Osteocyte (in vitro differentiated cells): ENCODE results near the gene DLG2. TPM values are rescaled to one million over a fixed set of nuclear protein-coding genes. Genes with fewer than 3 reads are reported as not detected.

ENCODE experiments used
- DNase-seq: peaks from one replicate; pipeline ENCODE4 v3.0.0; 2021; ENCODE audit warnings: mixed read lengths; ENCODE audit not compliant: unreplicated experiment; ENCODE audit errors: extremely low spot score
- H3K27ac Mint-ChIP-seq: one replicate; pipeline ENCODE4 v1.8.0; 2021; ENCODE audit warnings: mild to moderate bottlenecking, mixed read lengths; ENCODE audit not compliant: unreplicated experiment
- H3K27me3 Mint-ChIP-seq: one replicate; pipeline ENCODE4 v1.8.0; 2021; ENCODE audit warnings: mixed read lengths; ENCODE audit not compliant: unreplicated experiment
- H3K36me3 Mint-ChIP-seq: one replicate; pipeline ENCODE4 v1.8.0; 2021; ENCODE audit warnings: mixed read lengths; ENCODE audit not compliant: unreplicated experiment
- H3K4me1 Mint-ChIP-seq: one replicate; pipeline ENCODE4 v1.8.0; 2021; ENCODE audit warnings: mixed read lengths; ENCODE audit not compliant: unreplicated experiment
- H3K4me3 Mint-ChIP-seq: one replicate; pipeline ENCODE4 v1.8.0; 2021; ENCODE audit warnings: mild to moderate bottlenecking, moderate library complexity, mixed read lengths; ENCODE audit not compliant: unreplicated experiment
- H3K9me3 Mint-ChIP-seq: one replicate; pipeline ENCODE4 v1.8.0; 2021; ENCODE audit warnings: mixed read lengths; ENCODE audit not compliant: unreplicated experiment
- CTCF ChIP-seq: fragments of 200-600 bp; sonication (generic); IDR thresholded peaks from 2 replicates; pipeline ENCODE4 v1.5.0; 2021; ENCODE audit warnings: antibody characterized with exemption, mild to moderate bottlenecking, moderate library complexity
- total RNA-seq: library from RNA; stranded (reverse); gene quantifications from 2 replicates; pipeline ENCODE4 v1.2.1, GENCODE V29; 2021

The DLG2 gene
- total RNA-seq, 1 donor from 2014 or later, result 2.1 TPM

- no peak overlapping the region for H3K4me3 Mint-ChIP-seq
- TF ChIP-seq CTCF, result no peak
- no peaks in the 10 kb centered on the region for H3K27me3 Mint-ChIP-seq
- no peaks in the 10 kb centered on the region for H3K9me3 Mint-ChIP-seq
- no peaks in the 10 kb centered on the region for H3K4me1 Mint-ChIP-seq
- no peaks in the 10 kb centered on the region for H3K36me3 Mint-ChIP-seq
- H3K27ac Mint-ChIP-seq, result no peak overlapping the region
- DNase-seq, result no peak
These were observed 587.0 kb downstream of the DLG2 start for GRCh38 chr11:85040166-85040565.

DNA sequence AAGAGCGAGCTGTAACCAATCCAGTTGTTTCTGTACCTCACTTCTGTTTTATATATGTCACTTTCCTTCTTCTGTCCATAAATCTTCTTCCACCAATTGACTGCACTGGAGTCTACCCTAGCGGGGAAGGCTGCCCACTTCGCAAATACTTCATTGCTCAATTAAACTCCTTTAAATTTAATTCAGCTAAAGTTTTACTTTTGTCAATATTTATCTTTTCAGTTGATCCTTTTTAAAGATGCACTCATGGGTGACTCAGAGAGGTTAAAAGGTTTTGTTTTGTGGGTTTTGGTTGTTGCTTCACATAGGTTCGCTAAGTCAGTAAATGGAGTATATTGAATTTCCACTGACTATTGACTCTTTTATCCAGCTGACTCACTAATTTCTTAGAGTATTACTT is 597.2 kb downstream of the DLG2 start:
- H3K4me3 Mint-ChIP-seq, result no peak overlapping the region

DNA sequence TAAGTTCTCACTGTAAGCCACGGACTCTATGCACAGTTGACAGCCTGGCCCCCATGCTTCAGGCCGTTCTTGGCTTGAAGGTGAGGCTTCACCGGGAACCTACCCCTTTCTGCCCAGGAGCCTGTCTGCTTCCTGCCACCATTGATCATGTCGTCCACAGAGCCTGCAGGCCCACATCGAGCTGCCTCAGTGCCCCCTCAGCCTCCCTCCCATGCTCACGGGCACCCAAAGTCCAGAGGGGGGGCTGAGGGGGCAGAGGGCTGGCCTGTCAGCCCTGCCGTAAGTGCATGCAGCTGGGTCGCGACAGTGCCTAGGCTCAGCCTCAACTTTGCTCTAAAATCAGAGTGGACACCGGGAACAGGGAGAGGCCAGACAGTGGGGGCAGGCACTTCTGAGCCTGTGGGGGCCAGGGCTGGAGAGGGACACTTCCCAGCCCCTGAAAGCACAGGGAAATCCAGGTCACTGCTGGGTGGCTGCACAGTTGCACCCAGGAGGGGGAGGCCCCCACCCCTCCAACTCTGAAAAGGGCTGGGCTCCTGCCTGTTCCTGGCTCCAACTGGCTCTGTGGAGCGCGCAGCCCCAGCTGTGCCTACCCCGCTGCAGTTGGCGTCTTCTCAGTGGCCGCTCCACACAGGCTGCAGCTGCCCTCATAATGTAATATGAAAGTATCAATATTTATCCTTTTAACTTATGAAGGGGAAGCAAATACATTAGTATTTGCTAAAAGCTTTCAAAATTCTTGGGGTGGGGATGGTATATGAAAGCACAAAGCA is 598.6 kb downstream of the DLG2 start:
- TF ChIP-seq CTCF, result no peak
- Mint-ChIP-seq H3K4me3 (no peak overlapping the region), H3K4me1 (no peaks in the 10 kb centered on the region), H3K27me3 (peaks cover 3% of the 10 kb centered on the region), H3K36me3 (no peaks in the 10 kb centered on the region), H3K9me3 (no peaks in the 10 kb centered on the region), H3K27ac (no peak overlapping the region)
- no peak for DNase-seq

More for the DNA sequence above, 597.2 kb downstream of the DLG2 start:
- Mint-ChIP-seq H3K36me3 (no peaks in the 10 kb centered on the region), H3K9me3 (no peaks in the 10 kb centered on the region), H3K4me1 (no peaks in the 10 kb centered on the region), H3K27me3 (peaks cover 3% of the 10 kb centered on the region), H3K27ac (no peak overlapping the region)
- no peak for TF ChIP-seq CTCF
- DNase-seq, result no peak

DNA sequence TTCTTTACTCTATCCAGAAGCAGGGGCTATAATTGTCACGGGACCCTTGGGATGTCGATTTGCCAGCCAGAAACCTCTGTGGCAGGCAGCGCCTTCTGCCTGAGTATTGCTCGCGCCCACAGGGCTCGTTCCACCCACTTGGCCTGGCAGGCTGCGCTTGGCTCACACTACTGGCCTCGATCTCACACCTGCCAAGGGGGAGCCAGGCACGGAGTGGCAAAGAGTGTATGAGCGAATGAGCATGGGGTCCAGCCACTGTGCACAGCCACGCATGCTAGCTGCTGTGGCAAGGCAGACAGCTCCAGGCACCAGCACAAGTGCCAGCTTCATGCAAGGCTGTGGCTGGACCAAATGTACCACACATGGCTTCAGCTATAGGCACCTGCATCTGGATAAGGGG is 599.8 kb downstream of the DLG2 start:
- Mint-ChIP-seq H3K9me3 (no peaks in the 10 kb centered on the region), H3K27ac (no peak overlapping the region), H3K27me3 (peaks cover 5% of the 10 kb centered on the region), H3K36me3 (no peaks in the 10 kb centered on the region), H3K4me1 (no peaks in the 10 kb centered on the region), H3K4me3 (no peak overlapping the region)
- no peak for TF ChIP-seq CTCF
- no peak for DNase-seq

DNA sequence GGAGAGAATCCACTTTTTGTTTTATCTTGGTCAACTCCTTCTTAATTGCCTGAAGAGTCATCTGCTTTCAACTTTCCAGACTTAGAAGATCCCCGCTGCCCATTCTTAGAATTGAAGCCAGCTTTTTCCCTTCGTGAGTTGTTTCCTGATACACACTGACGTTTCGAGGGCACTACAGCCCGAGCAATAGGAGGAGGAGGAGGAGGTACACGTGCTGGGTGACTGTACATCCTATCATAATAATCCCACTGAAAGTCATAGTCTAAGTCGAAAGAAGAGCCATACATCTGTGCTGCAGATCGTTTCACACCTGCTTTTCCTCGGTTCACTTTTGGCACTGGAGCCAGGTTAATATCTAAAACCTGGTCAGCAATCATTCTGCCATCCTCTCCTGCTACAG is 606.1 kb downstream of the DLG2 start:
- no peaks in the 10 kb centered on the region for H3K36me3 Mint-ChIP-seq
- H3K4me1 Mint-ChIP-seq, result no peaks in the 10 kb centered on the region
- peaks cover 2% of the 10 kb centered on the region for H3K27me3 Mint-ChIP-seq
- no peak overlapping the region for H3K27ac Mint-ChIP-seq
- no peak overlapping the region for H3K4me3 Mint-ChIP-seq
- DNase-seq, result no peak
- no peak for TF ChIP-seq CTCF
- no peaks in the 10 kb centered on the region for H3K9me3 Mint-ChIP-seq
